ENCODE measurements around the gene MSMO1. TPM values are rescaled to one million over a fixed set of nuclear protein-coding genes. Genes with fewer than 3 reads are reported as not detected.
A peak's percentile ranks its signal among the peaks of the same experiment; 100 is the strongest.
"Not testable (repeated sequence)": the region's sequence is repeated elsewhere in the genome, so short reads cannot be mapped to it uniquely, and the experiment has no call there.

MSMO1 gene
- 117 and 178 TPM in 2 replicates for total RNA-seq (2014; rRNA removed; shearing (Covaris generic))
- 113 and 133 TPM in 2 replicates for polyA plus RNA-seq (2015; cell fraction: cytosol; rRNA removed)
- polyA plus RNA-seq (2015; cell fraction: nucleus; rRNA removed), result 146 and 158 TPM in 2 replicates

GRCh38 chr4:165327211-165328100 is at the start of gene MSMO1:
Gene MSMO1 (plus strand): TSS chr4:165327669. CDS start chr4:165333371, 5,702 bp downstream.
- peak; percentile 99 for DNase-seq (ENCODE audit: low read depth)

GRCh38 chr4:165279531-165279930 is 47.9 kb upstream of the MSMO1 start:
- not testable (repeated sequence) for DNase-seq (ENCODE audit: low read depth)

DNA sequence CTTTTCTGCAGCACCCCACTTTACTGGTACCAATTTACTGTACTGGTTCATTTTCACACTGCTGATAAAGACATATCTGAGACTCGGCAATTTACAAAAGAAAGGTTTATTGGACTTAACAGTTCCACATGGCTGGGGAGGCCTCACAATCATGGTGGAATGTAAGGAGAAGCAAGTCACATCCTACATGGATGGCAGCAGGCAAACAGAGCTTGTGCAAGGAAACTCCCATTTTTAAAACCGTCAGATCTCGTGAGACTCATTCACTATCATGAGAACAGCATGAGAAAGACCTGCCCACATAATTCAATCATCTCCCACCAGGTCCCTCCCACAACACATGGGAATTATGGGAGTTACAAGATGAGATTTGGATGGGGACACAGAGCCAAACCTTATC is 42.8 kb upstream of the MSMO1 start:
- not testable (repeated sequence) for DNase-seq (ENCODE audit: low read depth)

DNA sequence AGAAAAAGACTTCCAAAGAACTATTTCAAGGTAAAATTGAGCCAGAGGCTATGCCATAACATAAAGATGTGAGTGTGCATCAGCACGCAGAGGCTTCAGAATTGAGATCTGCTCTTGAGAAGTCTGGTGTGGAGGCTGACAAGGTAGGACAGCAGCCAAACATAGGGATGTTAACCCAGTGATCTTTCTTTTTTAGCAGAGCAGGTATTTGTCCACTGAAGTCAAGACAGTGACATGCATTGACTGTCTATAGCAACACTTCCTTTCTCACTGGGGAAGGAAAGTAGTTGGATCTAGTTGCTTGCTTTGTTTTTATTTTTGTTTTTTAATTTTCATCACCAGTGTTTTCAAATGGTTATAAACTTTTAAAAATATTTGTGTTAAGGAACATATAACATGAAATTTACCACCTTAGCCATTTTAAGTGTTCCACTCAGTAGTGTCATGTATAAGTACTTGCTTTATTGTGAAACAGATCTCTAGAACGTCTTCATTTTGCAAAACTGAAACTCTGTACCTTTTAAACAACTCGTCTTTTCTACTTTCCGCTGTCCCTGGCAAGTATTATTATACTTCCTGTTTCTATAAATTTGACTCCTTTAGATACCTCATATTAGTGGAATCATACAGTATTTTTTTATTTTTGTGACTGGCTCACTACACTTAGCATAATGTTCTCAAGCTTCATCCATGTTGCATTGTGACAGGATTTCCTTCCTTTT is 40.7 kb upstream of the MSMO1 start:
- DNase-seq (ENCODE audit: low read depth), result not testable (repeated sequence)

DNA sequence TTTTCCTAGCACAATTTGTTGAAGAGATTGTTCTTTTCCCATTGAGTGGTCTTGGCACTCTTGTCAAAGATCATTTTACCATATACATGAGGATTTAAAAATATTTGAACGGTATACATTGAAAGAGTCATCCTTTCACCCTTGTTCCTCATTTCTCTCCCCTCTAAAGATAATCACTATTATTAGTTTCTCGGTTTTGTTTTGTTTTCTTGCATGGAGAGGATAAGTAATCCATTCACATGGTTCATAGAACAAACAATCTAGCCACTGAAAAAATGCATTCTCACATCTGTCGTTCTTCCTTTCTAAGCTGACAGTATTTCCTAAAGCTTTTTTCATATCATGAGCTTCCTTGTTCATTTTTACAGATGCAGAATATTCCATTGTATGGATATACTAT is 39.2 kb upstream of the MSMO1 start:
- DNase-seq (ENCODE audit: low read depth), result no peak

- peak; percentile 53 for DNase-seq (ENCODE audit: low read depth)
Observed at GRCh38 chr4:165288639-165289422, 38.6 kb upstream of the MSMO1 start.

DNA sequence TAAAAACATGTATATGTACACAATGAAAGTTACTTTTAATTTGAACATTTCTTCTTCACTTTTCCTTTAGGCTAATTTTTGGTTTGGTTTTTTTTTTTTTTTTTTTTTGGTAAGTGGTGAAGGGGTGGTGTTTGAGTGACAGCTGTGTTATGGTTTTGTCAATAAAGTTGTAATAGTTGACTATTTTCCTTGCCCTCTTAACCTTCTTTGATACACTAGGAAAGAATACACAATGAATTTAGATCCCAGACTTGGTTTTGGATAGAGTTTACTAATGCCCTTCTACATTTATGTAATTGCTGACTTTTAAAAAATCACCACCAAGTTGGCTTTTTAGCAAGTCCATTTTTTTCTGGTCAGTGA is 38.1 kb upstream of the MSMO1 start:
- no peak for DNase-seq (ENCODE audit: low read depth)

GRCh38 chr4:165293061-165293460 is 34.4 kb upstream of the MSMO1 start:
- no peak for DNase-seq (ENCODE audit: low read depth)

- DNase-seq (ENCODE audit: low read depth), result no peak
Observed at GRCh38 chr4:165293927-165294649, 33.4 kb upstream of the MSMO1 start.

DNA sequence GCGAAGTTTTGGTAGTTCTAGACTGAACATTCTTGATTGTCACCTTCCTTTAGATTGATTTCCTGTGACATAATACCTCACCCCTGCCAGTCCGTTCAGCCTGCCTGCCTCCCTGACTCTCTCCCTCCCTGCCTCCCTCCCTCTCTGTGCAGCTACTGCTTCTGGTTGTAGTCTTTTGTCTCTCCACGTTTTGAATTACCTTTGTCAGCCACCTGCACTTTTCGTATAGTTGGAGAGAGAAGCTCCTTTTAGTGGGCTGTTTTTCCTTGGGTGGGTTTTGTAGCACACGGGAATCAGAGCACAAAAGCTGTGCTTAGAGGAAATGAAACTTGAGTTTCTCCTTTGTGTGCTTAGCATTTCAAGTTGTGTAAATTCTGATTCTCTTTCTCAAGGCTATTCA is 32.6 kb upstream of the MSMO1 start:
- DNase-seq (ENCODE audit: low read depth), result no peak

- DNase-seq (ENCODE audit: low read depth), result no peak
Observed at GRCh38 chr4:165297626-165298025, 29.8 kb upstream of the MSMO1 start.

DNA sequence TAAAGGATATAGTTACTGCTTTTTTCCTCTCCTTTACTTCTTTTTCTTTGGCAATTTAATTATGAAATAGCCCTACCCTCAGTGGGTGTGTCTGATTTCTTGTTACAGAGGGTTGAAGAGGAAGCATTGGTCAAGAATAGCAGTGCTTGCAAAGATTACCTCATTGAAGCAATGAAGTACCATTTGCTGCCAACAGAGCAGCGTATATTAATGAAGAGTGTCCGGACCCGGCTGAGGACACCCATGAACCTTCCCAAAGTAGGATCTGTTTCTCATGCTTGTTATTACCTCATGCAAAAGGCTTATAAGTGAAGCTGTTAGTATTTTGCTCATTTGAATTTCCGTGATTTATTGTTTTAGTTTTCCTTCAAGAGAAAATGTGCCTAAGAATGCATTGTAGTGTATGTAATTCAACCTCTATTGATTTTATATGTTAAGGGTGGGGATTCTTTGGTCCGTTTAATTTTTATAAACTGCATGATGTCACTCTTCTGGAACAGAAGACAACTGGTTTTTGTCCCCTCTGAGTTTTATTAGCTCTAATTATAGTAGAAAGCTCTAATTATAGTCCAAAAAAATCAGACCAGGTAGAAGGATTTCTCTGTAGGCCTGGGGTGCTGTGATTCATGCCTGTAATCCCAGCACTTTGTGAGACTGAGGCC is 27.9 kb upstream of the MSMO1 start:
- no peak for DNase-seq (ENCODE audit: low read depth)

GRCh38 chr4:165301833-165302232 is 25.6 kb upstream of the MSMO1 start:
- DNase-seq (ENCODE audit: low read depth), result peak; percentile 3

DNA sequence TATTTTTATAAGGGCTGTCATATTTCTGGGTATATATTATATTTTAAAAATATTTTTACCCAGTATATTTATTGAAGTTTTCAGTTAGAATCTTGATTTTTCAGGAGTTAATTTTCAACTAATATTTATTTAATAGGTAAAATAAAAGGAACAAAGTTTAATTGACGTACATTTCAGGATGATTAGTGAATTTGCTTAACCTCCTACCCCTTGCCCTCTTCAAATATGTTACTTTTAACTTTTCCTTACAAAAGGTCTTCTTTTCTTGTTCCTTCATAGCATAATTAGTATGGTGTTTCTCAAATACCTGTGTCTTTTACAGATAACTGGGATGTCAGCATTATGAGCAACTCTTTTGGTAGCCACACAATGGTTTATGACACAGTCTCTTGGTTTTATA is 24.8 kb upstream of the MSMO1 start:
- no peak for DNase-seq (ENCODE audit: low read depth)

DNA sequence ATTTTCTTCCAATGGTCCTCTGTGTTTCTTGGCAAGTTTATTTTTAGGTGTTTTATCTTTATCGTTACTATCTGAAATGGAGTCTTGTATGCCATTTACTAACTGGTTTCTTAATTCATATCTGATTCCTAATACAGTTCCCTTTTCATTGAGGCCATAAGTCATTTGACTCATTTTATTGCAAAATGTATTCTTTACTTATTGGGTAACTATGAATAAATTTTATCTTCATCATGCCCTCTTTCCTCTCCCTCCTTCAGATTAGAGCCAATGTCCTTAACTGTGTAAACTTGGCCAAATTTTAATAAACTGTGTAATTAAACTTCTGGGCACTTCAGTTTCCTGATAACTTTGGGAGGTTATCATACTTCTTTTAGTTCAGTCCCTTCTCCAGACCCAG is 19.3 kb upstream of the MSMO1 start:
- DNase-seq (ENCODE audit: low read depth), result no peak

- DNase-seq (ENCODE audit: low read depth), result no peak
Observed at GRCh38 chr4:165308606-165309005, 18.9 kb upstream of the MSMO1 start.

GRCh38 chr4:165309456-165309855 is 18.0 kb upstream of the MSMO1 start:
- no peak for DNase-seq (ENCODE audit: low read depth)

DNA sequence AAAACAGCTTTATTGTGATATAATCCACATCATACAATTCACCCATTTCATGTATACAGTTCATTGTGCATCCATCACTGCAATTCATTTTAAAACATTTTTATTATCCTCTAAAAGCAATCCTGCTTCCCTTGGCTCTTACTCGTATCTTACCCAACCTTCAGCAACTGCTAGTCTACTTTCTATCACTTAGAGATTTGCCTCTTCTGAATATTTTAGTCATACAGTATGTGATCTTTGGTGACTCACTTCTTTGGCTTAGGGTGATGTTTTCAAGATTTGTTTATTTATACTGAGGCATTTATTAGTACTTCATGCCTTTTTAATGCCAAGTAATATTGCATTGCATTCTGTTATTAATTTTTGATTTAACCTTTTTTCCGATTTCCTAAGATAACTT is 15.0 kb upstream of the MSMO1 start:
- peak; percentile 36 for DNase-seq (ENCODE audit: low read depth)

GRCh38 chr4:165319030-165319429 is 8.4 kb upstream of the MSMO1 start:
- DNase-seq (ENCODE audit: low read depth), result no peak

DNA sequence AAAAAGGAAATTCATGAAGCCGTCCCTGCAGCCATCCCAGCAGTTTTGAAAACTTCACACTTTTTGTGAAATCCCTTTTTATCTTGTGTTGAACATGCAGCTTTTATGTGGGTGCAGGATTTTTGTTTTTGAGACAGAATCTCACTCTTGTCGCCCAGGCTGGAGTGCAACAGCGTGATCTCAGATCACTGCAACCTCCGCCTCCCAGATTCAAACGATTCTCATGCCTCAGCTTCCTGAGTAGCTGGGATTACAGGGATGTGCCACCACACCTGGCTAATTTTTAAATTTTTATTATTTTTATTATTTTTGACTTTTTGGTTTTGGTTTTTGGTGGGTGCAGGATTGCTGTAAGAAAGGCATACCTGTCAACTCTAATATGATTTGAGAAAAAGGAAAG is 8.0 kb upstream of the MSMO1 start:
- DNase-seq (ENCODE audit: low read depth), result no peak
